Activated B cell treated with CpG ODN at 0.5 μM for 24 hours (primary cell): ENCODE measurements around the gene CD81. TPM values are rescaled to one million over a fixed set of nuclear protein-coding genes. Genes with fewer than 3 reads are reported as not detected.

Experiments used
- ATAC-seq: fragments of 200-7000 bp; cut with Tn5 transposase; one replicate; pipeline ENCODE4 v1.10.0; 2021; ENCODE audit warnings: low read depth, mild to moderate bottlenecking, moderate library complexity
- CTCF ChIA-PET: fragments of 350-600 bp; sonication (Branson Sonifier 250); formaldehyde crosslinking; loops from one replicate; lab custom pipeline; 2021; ENCODE audit warnings: antibody characterized with exemption; lab: Charles Lee
- POLR2A ChIA-PET: fragments of 350-600 bp; sonication (Branson Sonifier 250); formaldehyde crosslinking; loops from one replicate; lab custom pipeline; 2021; ENCODE audit warnings: antibody characterized with exemption; lab: Charles Lee
- DNase-seq: peaks from one replicate; pipeline ENCODE4 v3.0.0; 2022
- H3K27ac Mint-ChIP-seq: one replicate; pipeline ENCODE4 v1.8.0; 2020; ENCODE audit warnings: mixed read lengths
- H3K27me3 Mint-ChIP-seq: one replicate; pipeline ENCODE4 v1.8.0; 2021; ENCODE audit warnings: mixed read lengths
- H3K36me3 Mint-ChIP-seq: one replicate; pipeline ENCODE4 v1.8.0; 2021; ENCODE audit warnings: low read depth, mixed read lengths
- H3K4me1 Mint-ChIP-seq: one replicate; pipeline ENCODE4 v1.8.0; 2021; ENCODE audit warnings: mixed read lengths
- H3K4me3 Mint-ChIP-seq: one replicate; pipeline ENCODE4 v1.8.0; 2020; ENCODE audit warnings: mild to moderate bottlenecking, mixed read lengths
- H3K9me3 Mint-ChIP-seq: one replicate; pipeline ENCODE4 v1.8.0; 2020; ENCODE audit warnings: mixed read lengths
- CTCF ChIP-seq: fragments of 200-600 bp; IDR thresholded peaks from one replicate; pipeline ENCODE4 v1.8.0; 2022; ENCODE audit warnings: antibody characterized with exemption, mild to moderate bottlenecking
- intact Hi-C: fragments of 100-400 bp; cut with micrococcal nuclease; formaldehyde crosslinking; loops from one replicate; pipeline ENCODE4 v1.15.1; 2024
- total RNA-seq: library from RNA; stranded (reverse); gene quantifications from 2 replicates; pipeline ENCODE4 v1.2.3, GENCODE V29; 2022

The CD81 gene
- total RNA-seq, 1 donor from 2014 or later: 132 TPM

GRCh38 chr11:2440646-2441045 lies 63.5 kb downstream of the CD81 start:
- POLR2A ChIA-PET: interaction anchor here (2.1 kb wide), 1 partner anchor 86 kb away, joined by 5 read pairs; no protein-coding TSS in a partner anchor
- H3K27ac Mint-ChIP-seq: no peak overlapping the region
- TF ChIP-seq CTCF: no peak
- intact Hi-C loops: loop anchor here (5.0 to 10.0 kb wide), 2 partner anchors 447 to 554 kb away; partner anchors contain the start of genes CDKN1C and NAP1L4
- H3K27me3 Mint-ChIP-seq: no peaks in the 10 kb centered on the region
- CTCF ChIA-PET: interaction anchor here (1.2 kb wide), 1 partner anchor 92 kb away, joined by 4 read pairs; no protein-coding TSS in a partner anchor
- H3K9me3 Mint-ChIP-seq: peaks cover 3% of the 10 kb centered on the region
- DNase-seq: peak; percentile 12
- peaks cover 8% of the 10 kb centered on the region for H3K4me1 Mint-ChIP-seq
- no peak for ATAC-seq
- no peaks in the 10 kb centered on the region for H3K36me3 Mint-ChIP-seq
- no peak overlapping the region for H3K4me3 Mint-ChIP-seq

GRCh38 chr11:2441171-2441570 lies 64.1 kb downstream of the CD81 start:
- TF ChIP-seq CTCF: no peak
- peaks cover 3% of the 10 kb centered on the region for H3K9me3 Mint-ChIP-seq
- intact Hi-C loops: loop anchor here (5.0 to 10.0 kb wide), 2 partner anchors 446 to 554 kb away; partner anchors contain the start of genes CDKN1C and NAP1L4
- H3K36me3 Mint-ChIP-seq: no peaks in the 10 kb centered on the region
- DNase-seq: no peak
- ChIA-PET CTCF (interaction anchor here (1.2 to 1.3 kb wide), 2 partner anchors 20 to 92 kb away, joined by 3 to 4 read pairs; no protein-coding TSS in a partner anchor), POLR2A (interaction anchor here (2.1 kb wide), 1 partner anchor 85 kb away, joined by 5 read pairs; no protein-coding TSS in a partner anchor)
- no peak for ATAC-seq
- H3K27ac Mint-ChIP-seq: no peak overlapping the region
- no peak overlapping the region for H3K4me3 Mint-ChIP-seq
- H3K4me1 Mint-ChIP-seq: peaks cover 13% of the 10 kb centered on the region
- no peaks in the 10 kb centered on the region for H3K27me3 Mint-ChIP-seq

DNA sequence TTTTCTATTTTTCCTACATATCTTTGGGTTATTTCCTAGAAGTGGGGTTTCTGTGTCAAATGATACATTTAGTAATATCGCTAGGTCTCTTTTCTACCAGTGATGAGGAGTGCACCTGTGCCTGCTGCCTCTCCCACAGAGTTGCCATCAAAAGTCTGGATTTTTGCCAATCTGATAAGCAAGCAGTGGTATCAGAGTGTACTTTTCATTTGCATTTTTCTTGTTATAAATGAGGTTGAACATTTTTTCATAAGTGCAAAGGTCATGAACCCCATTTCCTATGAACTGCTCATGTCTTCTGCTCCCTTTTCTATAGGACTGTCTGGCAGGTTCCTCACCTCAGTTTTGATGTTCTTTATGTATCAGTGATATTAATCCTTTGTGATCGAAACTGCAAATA lies 65.5 kb downstream of the CD81 start:
- DNase-seq (no peak), ATAC-seq (no peak)
- ChIA-PET POLR2A (interaction anchor here (2.1 kb wide), 1 partner anchor 84 kb away, joined by 5 read pairs; no protein-coding TSS in a partner anchor), CTCF (interaction anchor here (1.3 kb wide), 1 partner anchor 22 kb away, joined by 3 read pairs; no protein-coding TSS in a partner anchor)
- Mint-ChIP-seq H3K27me3 (no peaks in the 10 kb centered on the region), H3K9me3 (peaks cover 3% of the 10 kb centered on the region), H3K4me1 (peaks cover 27% of the 10 kb centered on the region), H3K36me3 (no peaks in the 10 kb centered on the region), H3K4me3 (no peak overlapping the region), H3K27ac (no peak overlapping the region)
- intact Hi-C loops: loop anchor here (5.0 to 10.0 kb wide), 2 partner anchors 445 to 552 kb away; partner anchors contain the start of genes CDKN1C and NAP1L4
- no peak for TF ChIP-seq CTCF

DNA sequence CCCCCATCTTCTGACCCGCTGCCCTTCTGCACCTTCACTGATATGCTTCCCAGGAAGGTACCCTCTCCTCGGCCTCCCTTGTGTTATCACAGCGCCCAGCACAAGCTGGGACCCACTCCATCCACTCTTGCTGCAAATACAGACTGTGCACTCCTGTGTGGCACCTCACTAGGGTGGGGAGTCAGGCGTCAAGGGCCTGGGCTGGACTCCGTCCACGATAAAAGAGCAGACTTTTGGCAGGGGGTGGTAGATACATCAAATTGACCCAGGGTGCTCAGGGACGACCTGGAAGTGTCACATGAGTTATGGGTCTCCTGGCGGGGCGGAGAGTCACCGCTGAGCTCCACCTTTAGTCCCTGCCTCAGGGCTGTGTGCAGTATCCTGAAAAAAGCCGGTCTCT lies 66.3 kb downstream of the CD81 start:
- Mint-ChIP-seq H3K27me3 (no peaks in the 10 kb centered on the region), H3K4me3 (peak overlapping the region; percentile 9), H3K9me3 (peaks cover 3% of the 10 kb centered on the region), H3K36me3 (no peaks in the 10 kb centered on the region), H3K4me1 (peaks cover 35% of the 10 kb centered on the region), H3K27ac (no peak overlapping the region)
- CTCF ChIA-PET: interaction anchor here (1.0 kb wide), 1 partner anchor 89 kb away, joined by 4 read pairs; no protein-coding TSS in a partner anchor
- peak; percentile 14 for DNase-seq
- no peak for TF ChIP-seq CTCF
- intact Hi-C loops: loop anchor here (5.0 to 10.0 kb wide), 2 partner anchors 444 to 551 kb away; partner anchors contain the start of genes CDKN1C and NAP1L4
- POLR2A ChIA-PET: no interaction called here
- no peak for ATAC-seq
